ENCODE results near the gene PLXDC2. TPM values are rescaled to one million over a fixed set of nuclear protein-coding genes. Genes with fewer than 3 reads are reported as not detected.

PLXDC2 gene
- polyA plus RNA-seq, 1 of the 3 experiments (the other 2 are of a cell fraction), result 2.5 TPM

DNA sequence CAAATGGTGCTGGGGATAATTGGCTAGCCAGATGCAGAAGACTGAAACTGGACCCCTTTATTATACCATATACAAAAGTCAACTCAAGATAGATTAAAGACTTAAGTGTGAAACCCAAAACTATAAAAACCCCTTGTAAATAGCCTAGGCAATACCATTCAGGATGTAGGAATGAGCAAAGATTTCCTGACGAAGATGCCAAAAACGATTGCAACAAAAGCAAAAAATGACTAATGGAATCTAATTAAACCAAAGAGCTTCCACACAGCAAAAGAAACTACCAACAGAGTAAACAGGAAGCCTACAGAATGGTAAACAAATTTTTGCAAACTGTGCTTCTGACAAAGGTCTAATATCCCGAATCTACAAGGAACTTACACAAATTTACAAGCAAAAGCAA lies 30.9 kb upstream of the PLXDC2 start:
- no peak overlapping the region for H2AFZ ChIP-seq (ENCODE audit: low read depth)
- no peak overlapping the region for H3K4me2 ChIP-seq
- H3K4me1 ChIP-seq (ENCODE audit: control insufficient read depth in 1 of 2, insufficient read depth in 2 of 2, low read depth in 1 of 2, low read length in 1 of 2), result no peaks in the 10 kb centered on the region
- no peaks in the 10 kb centered on the region for H3K79me2 ChIP-seq (ENCODE audit: insufficient read depth)
- no peak overlapping the region for H3K4me3 ChIP-seq (ENCODE audit: low read depth in 2 of 2, low read length in 1 of 2)
- H4K20me1 ChIP-seq (ENCODE audit: insufficient read depth), result no peaks in the 10 kb centered on the region
- no peaks in the 10 kb centered on the region for H3K9me3 ChIP-seq
- H3F3A ChIP-seq (replicated peaks; ENCODE audit: insufficient read depth), result peaks cover 3% of the 10 kb centered on the region
- H3K27me3 ChIP-seq (ENCODE audit: insufficient read depth), result no peaks in the 10 kb centered on the region
- CTCF ChIA-PET, result no interaction called here
- H3K27ac ChIP-seq (ENCODE audit: low read depth in 2 of 2, low read length in 1 of 2), result no peak overlapping the region
- H3K36me3 ChIP-seq (replicated peaks in 1 of 2; ENCODE audit: control insufficient read depth in 1 of 2, insufficient read depth in 2 of 2, low read length in 1 of 2), result no peaks in the 10 kb centered on the region
- POLR2A ChIA-PET, result no interaction called here
- TF ChIP-seq, protein P1, sequence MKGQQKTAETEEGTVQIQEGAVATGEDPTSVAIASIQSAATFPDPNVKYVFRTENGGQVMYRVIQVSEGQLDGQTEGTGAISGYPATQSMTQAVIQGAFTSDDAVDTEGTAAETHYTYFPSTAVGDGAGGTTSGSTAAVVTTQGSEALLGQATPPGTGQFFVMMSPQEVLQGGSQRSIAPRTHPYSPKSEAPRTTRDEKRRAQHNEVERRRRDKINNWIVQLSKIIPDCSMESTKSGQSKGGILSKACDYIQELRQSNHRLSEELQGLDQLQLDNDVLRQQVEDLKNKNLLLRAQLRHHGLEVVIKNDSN (IDR thresholded peaks at IDR 0.05; ENCODE audit: borderline replicate concordance, low read depth), result no peak
- no peak for TF ChIP-seq RFX5 (IDR thresholded peaks at IDR 0.05; ENCODE audit: low read length)
- TF ChIP-seq TEAD4 (IDR thresholded peaks at IDR 0.05; ENCODE audit: borderline replicate concordance, insufficient read depth), result no peak
- H3K9me2 ChIP-seq, result no peaks in the 10 kb centered on the region
- no peak overlapping the region for H3K9ac ChIP-seq
- no peak for DNase-seq
- WGBS (ENCODE audit: low lambda C conversion rate), result 48% methylated on average over 3 of the region's 3 CpGs

DNA sequence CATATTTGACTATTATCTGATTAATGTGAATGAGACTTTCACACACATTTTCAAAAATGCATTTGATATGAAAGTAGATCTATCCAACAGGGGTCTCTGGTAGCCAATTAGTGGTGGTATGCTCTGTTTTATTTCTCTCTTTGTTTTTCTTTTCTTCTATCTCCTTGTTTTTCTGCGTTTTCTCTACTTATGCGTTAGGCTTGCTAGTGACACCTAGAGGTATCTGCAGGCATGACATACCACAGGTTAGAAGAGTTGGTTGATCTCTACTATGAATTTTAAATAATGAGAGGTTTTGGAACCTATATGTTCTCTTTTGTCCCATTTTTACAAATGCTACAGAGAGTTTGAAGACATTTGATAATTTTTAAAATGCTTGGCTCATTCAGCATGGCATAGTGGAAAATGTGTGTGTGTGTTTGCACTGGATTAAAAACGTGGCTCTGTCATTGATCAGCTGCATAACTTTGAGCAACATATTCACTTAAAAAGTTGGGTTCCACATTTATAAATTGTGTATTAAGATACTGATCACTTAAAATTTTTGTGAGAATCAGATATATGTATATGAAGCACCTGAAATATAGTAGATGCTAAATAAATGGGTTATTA lies 28.1 kb upstream of the PLXDC2 start:
- Histone ChIP-seq H3K9me3 (no peaks in the 10 kb centered on the region), H3K27ac (ENCODE audit: low read depth in 2 of 2, low read length in 1 of 2) (no peak overlapping the region), H3K27me3 (ENCODE audit: insufficient read depth) (no peaks in the 10 kb centered on the region), H3K9me2 (no peaks in the 10 kb centered on the region), H4K20me1 (ENCODE audit: insufficient read depth) (no peaks in the 10 kb centered on the region), H3K4me1 (ENCODE audit: control insufficient read depth in 1 of 2, insufficient read depth in 2 of 2, low read depth in 1 of 2, low read length in 1 of 2) (no peaks in the 10 kb centered on the region), H3K79me2 (ENCODE audit: insufficient read depth) (no peaks in the 10 kb centered on the region), H3F3A (replicated peaks; ENCODE audit: insufficient read depth) (no peaks in the 10 kb centered on the region), H3K9ac (no peak overlapping the region), H3K36me3 (replicated peaks in 1 of 2; ENCODE audit: control insufficient read depth in 1 of 2, insufficient read depth in 2 of 2, low read length in 1 of 2) (no peaks in the 10 kb centered on the region), H3K4me3 (ENCODE audit: low read depth in 2 of 2, low read length in 1 of 2) (peak overlapping the region in 1 of 2 experiments; percentile 21; a peak in 1 of 4 replicates), H2AFZ (ENCODE audit: low read depth) (no peak overlapping the region), H3K4me2 (no peak overlapping the region)
- DNase-seq, result peak; percentile 32
- WGBS (ENCODE audit: low lambda C conversion rate), result 2% methylated on average over 3 of the region's 3 CpGs
- POLR2A ChIA-PET, result no interaction called here
- CTCF ChIA-PET, result interaction anchor here (0.6 to 2.0 kb wide), 10 partner anchors 9 to 1099 kb away, joined by 3 to 6 read pairs (median 4); no protein-coding TSS in a partner anchor
- no peak for TF ChIP-seq MEF2A (IDR thresholded peaks at IDR 0.05; ENCODE audit: borderline replicate concordance, low read depth)
- no peak for TF ChIP-seq GATA2 (CRISPR knock-in tag; IDR thresholded peaks at IDR 0.05)
- peak; percentile 73 for TF ChIP-seq SMC3 (IDR thresholded peaks at IDR 0.05; ENCODE audit: low read depth, low read length)
- peak; percentile 83 for TF ChIP-seq RAD21 (IDR thresholded peaks at IDR 0.05; ENCODE audit: low read length)
- no peak for TF ChIP-seq EP300 (IDR thresholded peaks at IDR 0.05; ENCODE audit: borderline replicate concordance in 1 of 2, low read depth in 1 of 2, low read length in 1 of 2)
- TF ChIP-seq, protein P2, sequence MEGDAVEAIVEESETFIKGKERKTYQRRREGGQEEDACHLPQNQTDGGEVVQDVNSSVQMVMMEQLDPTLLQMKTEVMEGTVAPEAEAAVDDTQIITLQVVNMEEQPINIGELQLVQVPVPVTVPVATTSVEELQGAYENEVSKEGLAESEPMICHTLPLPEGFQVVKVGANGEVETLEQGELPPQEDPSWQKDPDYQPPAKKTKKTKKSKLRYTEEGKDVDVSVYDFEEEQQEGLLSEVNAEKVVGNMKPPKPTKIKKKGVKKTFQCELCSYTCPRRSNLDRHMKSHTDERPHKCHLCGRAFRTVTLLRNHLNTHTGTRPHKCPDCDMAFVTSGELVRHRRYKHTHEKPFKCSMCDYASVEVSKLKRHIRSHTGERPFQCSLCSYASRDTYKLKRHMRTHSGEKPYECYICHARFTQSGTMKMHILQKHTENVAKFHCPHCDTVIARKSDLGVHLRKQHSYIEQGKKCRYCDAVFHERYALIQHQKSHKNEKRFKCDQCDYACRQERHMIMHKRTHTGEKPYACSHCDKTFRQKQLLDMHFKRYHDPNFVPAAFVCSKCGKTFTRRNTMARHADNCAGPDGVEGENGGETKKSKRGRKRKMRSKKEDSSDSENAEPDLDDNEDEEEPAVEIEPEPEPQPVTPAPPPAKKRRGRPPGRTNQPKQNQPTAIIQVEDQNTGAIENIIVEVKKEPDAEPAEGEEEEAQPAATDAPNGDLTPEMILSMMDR (IDR thresholded peaks at IDR 0.05), result peak; percentile 98
- TF ChIP-seq EZH2phosphoT487 (IDR thresholded peaks at IDR 0.05; ENCODE audit: borderline replicate concordance, low read depth), result no peak
- TF ChIP-seq, protein P3, sequence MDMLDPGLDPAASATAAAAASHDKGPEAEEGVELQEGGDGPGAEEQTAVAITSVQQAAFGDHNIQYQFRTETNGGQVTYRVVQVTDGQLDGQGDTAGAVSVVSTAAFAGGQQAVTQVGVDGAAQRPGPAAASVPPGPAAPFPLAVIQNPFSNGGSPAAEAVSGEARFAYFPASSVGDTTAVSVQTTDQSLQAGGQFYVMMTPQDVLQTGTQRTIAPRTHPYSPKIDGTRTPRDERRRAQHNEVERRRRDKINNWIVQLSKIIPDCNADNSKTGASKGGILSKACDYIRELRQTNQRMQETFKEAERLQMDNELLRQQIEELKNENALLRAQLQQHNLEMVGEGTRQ (IDR thresholded peaks at IDR 0.05; ENCODE audit: borderline replicate concordance, low read depth, low read length), result no peak
- TF ChIP-seq, protein P4, sequence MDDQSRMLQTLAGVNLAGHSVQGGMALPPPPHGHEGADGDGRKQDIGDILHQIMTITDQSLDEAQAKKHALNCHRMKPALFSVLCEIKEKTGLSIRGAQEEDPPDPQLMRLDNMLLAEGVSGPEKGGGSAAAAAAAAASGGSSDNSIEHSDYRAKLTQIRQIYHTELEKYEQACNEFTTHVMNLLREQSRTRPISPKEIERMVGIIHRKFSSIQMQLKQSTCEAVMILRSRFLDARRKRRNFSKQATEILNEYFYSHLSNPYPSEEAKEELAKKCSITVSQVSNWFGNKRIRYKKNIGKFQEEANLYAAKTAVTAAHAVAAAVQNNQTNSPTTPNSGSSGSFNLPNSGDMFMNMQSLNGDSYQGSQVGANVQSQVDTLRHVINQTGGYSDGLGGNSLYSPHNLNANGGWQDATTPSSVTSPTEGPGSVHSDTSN (IDR thresholded peaks at IDR 0.05), result no peak
- no peak for TF ChIP-seq FOXM1 (IDR thresholded peaks at IDR 0.05; ENCODE audit: low read depth)
- TF ChIP-seq YY1 (IDR thresholded peaks at IDR 0.05; ENCODE audit: low read depth), result no peak
- TF ChIP-seq, protein P5, sequence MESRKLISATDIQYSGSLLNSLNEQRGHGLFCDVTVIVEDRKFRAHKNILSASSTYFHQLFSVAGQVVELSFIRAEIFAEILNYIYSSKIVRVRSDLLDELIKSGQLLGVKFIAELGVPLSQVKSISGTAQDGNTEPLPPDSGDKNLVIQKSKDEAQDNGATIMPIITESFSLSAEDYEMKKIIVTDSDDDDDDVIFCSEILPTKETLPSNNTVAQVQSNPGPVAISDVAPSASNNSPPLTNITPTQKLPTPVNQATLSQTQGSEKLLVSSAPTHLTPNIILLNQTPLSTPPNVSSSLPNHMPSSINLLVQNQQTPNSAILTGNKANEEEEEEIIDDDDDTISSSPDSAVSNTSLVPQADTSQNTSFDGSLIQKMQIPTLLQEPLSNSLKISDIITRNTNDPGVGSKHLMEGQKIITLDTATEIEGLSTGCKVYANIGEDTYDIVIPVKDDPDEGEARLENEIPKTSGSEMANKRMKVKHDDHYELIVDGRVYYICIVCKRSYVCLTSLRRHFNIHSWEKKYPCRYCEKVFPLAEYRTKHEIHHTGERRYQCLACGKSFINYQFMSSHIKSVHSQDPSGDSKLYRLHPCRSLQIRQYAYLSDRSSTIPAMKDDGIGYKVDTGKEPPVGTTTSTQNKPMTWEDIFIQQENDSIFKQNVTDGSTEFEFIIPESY (IDR thresholded peaks at IDR 0.05; ENCODE audit: borderline replicate concordance, low read depth), result no peak
- TF ChIP-seq RXRA (IDR thresholded peaks at IDR 0.05; ENCODE audit: borderline replicate concordance, low read depth), result no peak
- TF ChIP-seq NFIC (IDR thresholded peaks at IDR 0.05; ENCODE audit: borderline replicate concordance), result no peak

Measured in SK-N-SH (cell line).